Peyer's patch (tissue), 4 donors: Measurements from ENCODE around the gene MGST2. TPM values are rescaled to one million over a fixed set of nuclear protein-coding genes. Genes with fewer than 3 reads are reported as not detected.

Source experiments
- DNase-seq, 3 donors: peaks; one replicate each; pipeline ENCODE4 v3.0.0-alpha.2; 2017 to 2019
- H3K27ac ChIP-seq, 4 donors: fragments of 200-600 bp; sonication (generic); one replicate each; pipeline ENCODE4 v1.5.1; 2016 to 2019
- H3K27me3 ChIP-seq, 2 donors: fragments of 200-600 bp; sonication (generic); one replicate each; pipeline ENCODE4 v1.5.1; 2019
- H3K36me3 ChIP-seq, 3 donors: fragments of 200-600 bp; sonication (generic); one replicate each; pipeline ENCODE4 v1.5.1; 2016 to 2019
- H3K4me1 ChIP-seq, 4 donors: fragments of 200-600 bp; sonication (generic); one replicate each; pipeline ENCODE4 v1.5.1; 2016 to 2019
- H3K4me3 ChIP-seq, 4 donors: fragments of 200-600 bp; sonication (generic); 1 replicate in 3 of 4; 2 replicates in 1 of 4; pipeline ENCODE4 v1.5.1; 2016 to 2019; ENCODE audit warnings: mild to moderate bottlenecking in 1 of 4
- H3K9me3 ChIP-seq, 4 donors: fragments of 200-600 bp; sonication (generic); one replicate each; pipeline ENCODE4 v1.5.1; 2016 to 2019; ENCODE audit warnings: mild to moderate bottlenecking in 1 of 4
- POLR2A ChIP-seq, 2 donors: fragments of 450-650 bp; IDR thresholded peaks; one replicate each; pipeline ENCODE4 v1.5.1; 2017; ENCODE audit warnings: antibody characterized with exemption in 2 of 2, mild to moderate bottlenecking in 2 of 2, moderate library complexity in 2 of 2
- total RNA-seq, 4 donors: library from RNA; depleted of rRNA; stranded (reverse); fragments of >200 nt; gene quantifications; one replicate each; pipeline ENCODE4 v1.1.0, GENCODE V29; 2016
- TF ChIP-seq, protein P1 (sequence below), 6 experiments: fragments of 450-650 bp in 4 of 6; fragments of 200-600 bp in 2 of 6; sonication (generic) in 1 of 6; IDR thresholded peaks; one replicate each; pipeline ENCODE4 v1.5.1; 2017 to 2019; ENCODE audit warnings: antibody characterized with exemption in 6 of 6, mild to moderate bottlenecking in 3 of 6, moderate library complexity in 1 of 6

The MGST2 gene
- total RNA-seq, 4 donors from 2014 or later, result 21.5 to 137 (median 83.4) TPM

GRCh38 chr4:139745111-139745639 is 79.6 kb downstream of the MGST2 start:
- Histone ChIP-seq H3K4me3 (no peak overlapping the region), H3K36me3 (no peaks in the 10 kb centered on the region), H3K4me1 (peaks cover 0 to 7% (median 0%) of the 10 kb centered on the region in 4 donors), H3K9me3 (no peaks in the 10 kb centered on the region), H3K27me3 (no peaks in the 10 kb centered on the region), H3K27ac (no peak overlapping the region)
- no peak for DNase-seq
- TF ChIP-seq POLR2A (IDR thresholded peaks at IDR 0.05), result no peak
- TF ChIP-seq, protein P1, sequence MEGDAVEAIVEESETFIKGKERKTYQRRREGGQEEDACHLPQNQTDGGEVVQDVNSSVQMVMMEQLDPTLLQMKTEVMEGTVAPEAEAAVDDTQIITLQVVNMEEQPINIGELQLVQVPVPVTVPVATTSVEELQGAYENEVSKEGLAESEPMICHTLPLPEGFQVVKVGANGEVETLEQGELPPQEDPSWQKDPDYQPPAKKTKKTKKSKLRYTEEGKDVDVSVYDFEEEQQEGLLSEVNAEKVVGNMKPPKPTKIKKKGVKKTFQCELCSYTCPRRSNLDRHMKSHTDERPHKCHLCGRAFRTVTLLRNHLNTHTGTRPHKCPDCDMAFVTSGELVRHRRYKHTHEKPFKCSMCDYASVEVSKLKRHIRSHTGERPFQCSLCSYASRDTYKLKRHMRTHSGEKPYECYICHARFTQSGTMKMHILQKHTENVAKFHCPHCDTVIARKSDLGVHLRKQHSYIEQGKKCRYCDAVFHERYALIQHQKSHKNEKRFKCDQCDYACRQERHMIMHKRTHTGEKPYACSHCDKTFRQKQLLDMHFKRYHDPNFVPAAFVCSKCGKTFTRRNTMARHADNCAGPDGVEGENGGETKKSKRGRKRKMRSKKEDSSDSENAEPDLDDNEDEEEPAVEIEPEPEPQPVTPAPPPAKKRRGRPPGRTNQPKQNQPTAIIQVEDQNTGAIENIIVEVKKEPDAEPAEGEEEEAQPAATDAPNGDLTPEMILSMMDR (IDR thresholded peaks at IDR 0.05), result no peak

GRCh38 chr4:139746431-139747171 is 81.0 kb downstream of the MGST2 start:
- DNase-seq, result no peak
- Histone ChIP-seq H3K27ac (no peak overlapping the region), H3K4me3 (no peak overlapping the region), H3K36me3 (no peaks in the 10 kb centered on the region), H3K27me3 (no peaks in the 10 kb centered on the region), H3K4me1 (no peaks in the 10 kb centered on the region), H3K9me3 (no peaks in the 10 kb centered on the region)
- TF ChIP-seq, protein P1 (IDR thresholded peaks at IDR 0.05), result no peak
- TF ChIP-seq POLR2A (IDR thresholded peaks at IDR 0.05), result no peak

- no peaks in the 10 kb centered on the region for H3K27me3 ChIP-seq
- TF ChIP-seq, protein P1 (IDR thresholded peaks at IDR 0.05), result no peak
- TF ChIP-seq POLR2A (IDR thresholded peaks at IDR 0.05), result no peak
- no peak overlapping the region for H3K4me3 ChIP-seq
Measured at GRCh38 chr4:139749338-139749737, 83.7 kb downstream of the MGST2 start.

DNA sequence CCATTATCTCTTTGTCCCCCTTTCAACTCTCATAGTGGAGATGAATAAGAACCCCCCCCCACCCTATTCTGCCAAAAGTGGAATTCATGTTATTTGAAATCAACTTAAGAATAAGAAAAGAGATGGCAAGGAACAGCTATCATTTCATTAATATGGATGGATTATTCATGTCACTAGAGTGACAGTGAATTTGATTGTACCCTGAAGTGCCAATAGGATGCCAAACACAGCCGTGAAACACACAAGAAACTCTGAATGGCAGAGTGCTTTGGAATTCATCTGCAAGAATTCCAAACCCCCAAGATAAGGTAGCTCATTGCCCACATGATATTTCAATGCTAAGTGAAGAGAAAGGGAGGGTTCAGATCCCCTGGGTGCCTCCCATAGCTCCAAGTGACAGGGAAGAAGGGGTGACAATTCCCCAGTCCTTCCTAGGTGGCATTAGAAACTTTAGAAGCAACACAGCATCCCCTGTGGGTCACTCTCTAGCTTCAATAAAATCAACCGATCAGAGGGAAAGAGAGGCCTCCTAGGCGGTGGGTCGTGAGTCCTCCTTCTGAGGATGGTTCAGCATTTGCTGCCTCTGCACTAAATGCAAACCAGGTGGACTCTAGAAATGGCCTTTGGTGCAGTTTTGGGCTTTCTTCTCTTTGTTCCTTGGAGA is 84.3 kb downstream of the MGST2 start:
- TF ChIP-seq POLR2A (IDR thresholded peaks at IDR 0.05), result no peak
- TF ChIP-seq, protein P1 (IDR thresholded peaks at IDR 0.05), result no peak
- H3K27me3 ChIP-seq, result no peaks in the 10 kb centered on the region

More at GRCh38 chr4:139749338-139749737, 83.7 kb downstream of the MGST2 start:
- no peak for DNase-seq
- Histone ChIP-seq H3K9me3 (no peaks in the 10 kb centered on the region), H3K27ac (no peak overlapping the region), H3K4me1 (no peaks in the 10 kb centered on the region), H3K36me3 (no peaks in the 10 kb centered on the region)

DNA sequence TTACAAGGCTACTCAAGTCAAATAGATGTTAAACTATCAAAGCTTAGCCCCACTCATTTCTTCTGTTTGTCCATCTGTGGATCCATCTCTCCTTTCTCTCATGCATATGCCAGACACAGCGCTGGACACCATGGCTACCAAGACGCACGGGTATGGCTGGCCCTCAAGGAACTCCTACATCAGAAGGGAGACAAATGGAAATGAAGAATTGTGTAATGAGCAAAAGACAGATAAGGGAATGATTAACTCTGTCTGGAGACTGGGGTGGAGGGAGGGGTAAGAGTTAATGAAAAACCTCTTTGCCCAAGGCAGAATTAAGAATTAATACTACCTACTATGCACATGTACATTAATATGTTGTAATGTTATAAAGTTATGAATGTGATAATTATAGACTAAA is 88.1 kb downstream of the MGST2 start:
- Histone ChIP-seq H3K36me3 (no peaks in the 10 kb centered on the region), H3K27me3 (no peaks in the 10 kb centered on the region), H3K4me1 (no peaks in the 10 kb centered on the region), H3K4me3 (no peak overlapping the region), H3K9me3 (no peaks in the 10 kb centered on the region), H3K27ac (no peak overlapping the region)
- DNase-seq, result no peak
- TF ChIP-seq, protein P1 (IDR thresholded peaks at IDR 0.05), result no peak
- TF ChIP-seq POLR2A (IDR thresholded peaks at IDR 0.05), result no peak

More for the DNA sequence above, 84.3 kb downstream of the MGST2 start:
- H3K4me3 ChIP-seq, result no peak overlapping the region
- H3K36me3 ChIP-seq, result no peaks in the 10 kb centered on the region
- H3K4me1 ChIP-seq, result no peaks in the 10 kb centered on the region
- no peaks in the 10 kb centered on the region for H3K9me3 ChIP-seq
- no peak overlapping the region for H3K27ac ChIP-seq
- DNase-seq, result no peak

Other genes starting within 250 kb of the MGST2 start
- 1 to 10 TPM; 5.3 to 8.3 (median 6.6) TPM for gene RAB33B, start 211.7 kb upstream of the MGST2 start, total RNA-seq
- gene SETD7, start 109.6 kb upstream of the MGST2 start, total RNA-seq, result 10 to 100 TPM in 3 of 4 donors, 1 to 10 TPM in 1; 9.3 to 37.1 (median 16.0) TPM